Posterior cingulate gyrus (tissue), 11 donors: ENCODE measurements around the gene ABHD15.

Experiments
- DNase-seq, 10 donors: peaks; one replicate each; pipeline versions ENCODE4 v3.0.0 to v3.0.0-alpha.2; 2020 to 2021; ENCODE audit warnings: mixed read lengths in 3 of 10
- intact Hi-C: fragments of 100-400 bp; cut with DNase I; formaldehyde crosslinking; loops from one replicate; pipeline ENCODE4 v1.15.1; 2023

Gene ABHD15

GRCh38 chr17:29557085-29557738 is 9.6 kb downstream of the ABHD15 start:
- no peak for DNase-seq
- intact Hi-C loops, result no loop called here

DNA sequence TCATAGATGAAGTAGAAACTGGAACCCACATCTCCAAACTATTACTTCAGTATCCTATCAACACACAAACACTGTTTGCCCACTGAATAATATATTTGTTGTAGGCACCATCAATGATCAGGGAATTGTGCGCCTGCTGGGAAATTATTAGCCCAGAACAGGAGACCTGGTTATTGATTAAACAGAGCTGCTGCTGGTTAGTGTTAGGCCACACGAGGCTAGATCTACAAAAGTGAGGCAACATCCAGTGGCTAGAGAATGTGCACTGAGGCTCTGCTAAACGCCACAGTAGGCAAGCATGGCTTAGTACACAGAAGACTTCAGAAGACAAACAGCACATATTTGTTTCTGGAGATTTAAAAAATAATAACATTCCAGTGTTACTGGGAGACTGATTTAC is 11.0 kb downstream of the ABHD15 start:
- no peak for DNase-seq
- intact Hi-C loops, result no loop called here

DNA sequence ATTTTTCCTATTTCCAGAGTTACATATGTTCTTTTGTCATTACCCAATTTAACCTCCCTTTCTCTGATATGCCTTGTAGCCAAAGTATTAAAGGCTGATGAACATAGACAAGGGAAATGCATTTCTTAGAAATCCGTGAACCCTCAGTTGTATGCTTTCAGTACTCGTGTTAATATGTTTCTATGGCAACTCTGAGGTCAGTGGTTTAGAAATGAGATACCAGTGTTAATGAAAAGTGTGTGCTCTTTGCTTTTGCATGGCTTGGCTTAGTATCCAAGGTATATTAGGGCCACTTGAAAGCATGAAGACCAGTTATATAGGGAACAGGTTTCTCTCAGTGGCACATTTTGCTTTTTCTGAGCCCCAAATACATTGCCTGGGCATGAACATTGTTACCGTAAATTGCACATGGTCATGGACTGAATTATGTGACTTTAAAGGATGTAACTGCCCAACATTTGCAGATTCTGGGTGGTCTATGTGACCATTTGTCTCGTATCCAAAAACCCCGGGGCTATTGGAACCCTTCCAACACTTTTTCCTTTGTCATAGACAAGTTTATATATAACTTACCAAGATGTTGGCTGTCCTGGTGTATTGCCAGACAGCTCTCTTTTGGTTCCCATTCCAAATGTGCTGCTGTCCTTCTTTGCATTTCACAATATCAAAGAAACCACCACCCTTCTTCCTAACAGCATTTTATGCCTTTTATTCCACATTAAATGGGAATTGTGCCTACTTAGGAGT is 17.5 kb downstream of the ABHD15 start:
- intact Hi-C loops, result no loop called here
- DNase-seq, result no peak

- no peak for DNase-seq
- intact Hi-C loops, result no loop called here
These were observed 20.0 kb downstream of the ABHD15 start for GRCh38 chr17:29546830-29547229.

DNA sequence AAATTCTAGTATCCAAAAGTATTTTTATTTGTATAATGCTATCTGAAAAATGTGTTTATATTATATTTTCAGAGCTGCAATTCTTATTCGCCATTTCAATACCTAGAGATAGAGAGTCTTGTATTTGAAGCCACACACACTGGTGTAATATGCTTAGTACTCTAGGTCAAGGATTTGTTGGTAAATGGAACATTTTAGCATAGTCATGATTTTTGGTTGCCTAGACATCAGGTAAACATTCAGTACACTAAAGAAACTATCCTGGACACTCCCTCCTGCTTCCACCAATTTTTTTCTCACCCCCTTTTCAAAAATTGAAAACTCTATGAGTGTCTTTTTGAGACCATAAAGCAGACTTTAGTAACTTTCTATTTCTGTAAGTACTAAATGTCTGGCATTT is 20.8 kb downstream of the ABHD15 start:
- intact Hi-C loops, result no loop called here
- no peak for DNase-seq

DNA sequence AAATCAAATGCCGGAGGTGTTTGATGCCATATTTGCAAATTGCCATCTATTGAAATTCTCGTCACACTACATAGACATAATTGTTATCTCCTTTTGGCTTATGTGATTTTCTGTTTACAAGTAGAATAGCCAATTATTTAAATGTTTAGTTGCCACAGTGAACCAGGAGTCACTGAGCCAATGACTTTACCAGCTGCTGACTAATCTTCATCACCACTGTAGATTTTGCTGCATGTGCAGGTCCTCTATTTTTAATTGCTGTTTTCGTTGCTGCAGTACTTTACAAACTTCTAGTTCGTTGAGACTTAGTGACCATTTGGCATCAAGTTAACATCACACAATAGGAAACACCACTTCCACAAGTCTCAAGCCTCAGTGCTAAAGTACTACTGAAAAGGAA is 22.8 kb downstream of the ABHD15 start:
- intact Hi-C loops, result no loop called here

DNA sequence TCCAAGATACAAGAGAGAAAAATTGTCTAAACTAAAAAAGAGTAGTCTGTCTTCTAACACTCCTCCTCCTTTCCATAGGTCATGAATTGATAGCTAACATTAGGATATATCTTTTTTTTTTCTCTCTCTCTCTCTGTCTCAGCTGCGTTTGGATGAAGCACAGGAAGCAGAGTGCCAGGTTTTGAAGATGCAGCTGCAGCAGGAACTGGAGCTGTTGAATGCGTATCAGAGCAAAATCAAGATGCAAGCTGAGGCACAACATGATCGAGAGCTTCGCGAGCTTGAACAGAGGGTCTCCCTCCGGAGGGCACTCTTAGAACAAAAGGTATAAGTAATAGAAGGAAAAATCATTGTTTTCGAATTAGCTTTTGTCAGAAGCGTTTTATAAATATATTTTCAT is 32.9 kb downstream of the ABHD15 start:
- peak in 5 of 10 donors; percentile 17 to 68 (median 24) for DNase-seq
- intact Hi-C loops, result no loop called here

More for the DNA sequence above, 22.8 kb downstream of the ABHD15 start:
- no peak for DNase-seq

- peak in 1 of 10 donors; percentile 17 for DNase-seq
- intact Hi-C loops, result no loop called here
These were observed 40.5 kb downstream of the ABHD15 start for GRCh38 chr17:29526322-29526721.

DNA sequence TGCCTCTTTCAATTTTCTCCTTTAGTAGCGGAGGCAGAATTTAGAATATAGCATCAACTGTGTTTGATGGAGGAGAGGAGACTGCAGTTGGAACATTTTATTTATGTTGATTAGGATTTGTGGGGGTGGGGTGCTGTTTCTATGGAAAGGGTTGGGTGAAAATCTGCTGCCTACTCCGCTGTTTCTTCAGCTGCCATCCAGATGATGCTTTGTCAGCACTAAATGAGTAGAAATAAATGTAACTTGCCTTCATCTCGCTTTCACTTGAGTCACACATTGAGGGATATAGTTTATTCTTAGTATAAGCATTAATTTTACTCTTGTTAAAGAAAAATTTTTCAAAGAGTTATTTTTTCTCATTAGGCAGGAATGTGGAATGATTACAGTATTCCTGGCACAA is 42.1 kb downstream of the ABHD15 start:
- intact Hi-C loops, result no loop called here
- DNase-seq, result no peak

- intact Hi-C loops, result no loop called here
- DNase-seq, result no peak
These were observed 48.5 kb downstream of the ABHD15 start for GRCh38 chr17:29518359-29518758.

DNA sequence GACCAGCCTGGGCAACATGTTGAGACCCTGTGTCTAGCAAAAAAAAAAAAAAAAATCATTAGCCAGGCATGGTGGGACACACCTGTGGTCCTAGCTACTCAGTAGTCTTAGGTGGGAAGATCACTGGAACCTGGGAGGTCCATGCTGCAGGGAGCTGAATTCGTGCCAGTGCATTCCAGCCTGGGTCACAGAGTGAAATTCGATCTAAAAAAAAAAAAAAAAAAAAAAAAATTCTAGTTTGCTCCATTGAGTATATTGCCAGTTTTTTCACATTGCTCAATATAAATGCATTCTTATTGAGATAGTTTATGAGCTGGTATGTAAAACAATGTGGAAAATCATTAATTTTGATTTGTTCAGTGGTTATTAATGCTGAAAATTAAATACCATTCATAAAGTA is 52.0 kb downstream of the ABHD15 start:
- no peak for DNase-seq
- intact Hi-C loops, result no loop called here

GRCh38 chr17:29510953-29511352 is 55.9 kb downstream of the ABHD15 start:
- DNase-seq, result peak in 1 of 10 donors; percentile 39
- intact Hi-C loops, result no loop called here
